Natural killer cell (primary cell): Measurements from ENCODE around the gene DCDC2C. TPM values are rescaled to one million over a fixed set of nuclear protein-coding genes. Genes with fewer than 3 reads are reported as not detected.
A peak's percentile ranks its signal among the peaks of the same experiment; 100 is the strongest.

Source experiments
- ATAC-seq, 3 donors: fragments of 150-1000 bp in 2 of 3; fragments of 200-7000 bp in 1 of 3; cut with Tn5 transposase; 1 replicate in 1 of 3; 2 replicates in 2 of 3; pipeline ENCODE4 v1.10.0; 2021; ENCODE audit warnings: mild to moderate bottlenecking in 2 of 3, moderate library complexity in 2 of 3
- DNase-seq, 2 donors: peaks; one replicate each; pipeline versions ENCODE4 v3.0.0 to v3.0.0-alpha.2; 2013 to 2021; ENCODE audit warnings: mixed read lengths in 1 of 2
- H3K27ac ChIP-seq: one replicate; pipeline ENCODE4 v1.5.1; 2013; ENCODE audit warnings: mild to moderate bottlenecking, low read length
- H3K27me3 ChIP-seq: one replicate; pipeline ENCODE4 v1.6.1; 2013; ENCODE audit warnings: low read length; ENCODE audit not compliant: control insufficient read depth, insufficient read depth
- H3K36me3 ChIP-seq: one replicate; pipeline ENCODE4 v1.6.1; 2013; ENCODE audit warnings: low read length; ENCODE audit not compliant: control insufficient read depth, insufficient read depth
- H3K4me1 ChIP-seq: one replicate; pipeline ENCODE4 v1.6.1; 2013; ENCODE audit warnings: low read length; ENCODE audit not compliant: control insufficient read depth, insufficient read depth
- H3K4me3 ChIP-seq: one replicate; pipeline ENCODE4 v1.5.1; 2013; ENCODE audit warnings: low read length
- H3K9me3 ChIP-seq: one replicate; pipeline ENCODE4 v1.6.1; 2013; ENCODE audit warnings: low read length; ENCODE audit not compliant: control insufficient read depth, insufficient read depth
- H3K27ac Mint-ChIP-seq, 2 donors: one replicate each; pipeline ENCODE4 v1.8.0; 2022; ENCODE audit warnings: mild to moderate bottlenecking in 2 of 2, mixed read lengths in 2 of 2, moderate library complexity in 1 of 2
- H3K27me3 Mint-ChIP-seq, 2 donors: one replicate each; pipeline ENCODE4 v1.8.0; 2022; ENCODE audit warnings: low read depth in 2 of 2, mixed read lengths in 2 of 2
- H3K36me3 Mint-ChIP-seq: one replicate; pipeline ENCODE4 v1.8.0; 2022; ENCODE audit warnings: mixed read lengths
- H3K4me1 Mint-ChIP-seq, 2 donors: one replicate each; pipeline ENCODE4 v1.8.0; 2022; ENCODE audit warnings: mixed read lengths in 2 of 2
- H3K4me3 Mint-ChIP-seq: one replicate; pipeline ENCODE4 v1.8.0; 2022; ENCODE audit warnings: mild to moderate bottlenecking, moderate library complexity, mixed read lengths
- H3K9me3 Mint-ChIP-seq, 2 donors: one replicate each; pipeline ENCODE4 v1.8.0; 2022; ENCODE audit warnings: mixed read lengths in 2 of 2
- CTCF ChIP-seq: fragments of 200-600 bp; IDR thresholded peaks from one replicate; pipeline ENCODE4 v1.8.0; 2022; ENCODE audit warnings: antibody characterized with exemption
- WGBS: methylation state at CpG from one replicate; pipeline ENCODE4 v1.1.7; 2013; ENCODE audit warnings: missing lambda C conversion rate; ENCODE audit not compliant: insufficient coverage; 5-methylcytosine and 5-hydroxymethylcytosine counted together
- intact Hi-C: fragments of 100-400 bp; cut with micrococcal nuclease; formaldehyde crosslinking; loops from one replicate; pipeline ENCODE4 v1.14.2; 2022
- total RNA-seq, 4 donors: library from RNA; stranded (reverse); fragments of 120-200 nt in 1 of 4; gene quantifications; one replicate each; pipeline versions ENCODE4 v1.2.3 to v1.2.4, GENCODE V29; 2013 to 2022

DCDC2C gene
- total RNA-seq, 3 donors from 2014 or later (not counting 1 experiment from before 2014, with no cell fraction given): not detected

DNA sequence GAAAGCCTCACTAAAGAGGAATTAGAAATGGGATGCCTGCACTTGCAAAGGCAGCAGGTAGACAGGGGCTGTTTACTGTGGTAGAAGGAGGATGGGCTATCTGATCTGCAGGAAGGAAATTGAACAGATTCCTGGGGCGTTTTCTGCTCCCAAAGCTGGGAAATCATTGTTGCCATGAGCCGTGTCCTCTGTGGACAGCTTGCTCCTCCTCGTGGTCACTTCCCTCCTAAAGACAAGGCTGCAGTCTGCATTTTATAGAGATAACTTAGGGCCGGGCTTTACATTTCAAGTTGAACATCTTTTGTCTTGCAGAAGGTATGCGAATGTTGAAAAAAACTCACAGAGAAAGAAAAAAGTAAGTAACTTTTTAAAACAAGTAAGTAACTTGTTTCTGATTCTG, 50.9 kb downstream of the DCDC2C start:
- Histone ChIP-seq H3K4me1 (no peaks in the 10 kb centered on the region), H3K27ac (no peak overlapping the region), H3K36me3 (no peaks in the 10 kb centered on the region), H3K4me3 (no peak overlapping the region), H3K27me3 (no peaks in the 10 kb centered on the region), H3K9me3 (no peaks in the 10 kb centered on the region)
- DNase-seq (no peak), ATAC-seq (no peak)
- Mint-ChIP-seq H3K27me3 (peaks cover 8 to 13% of the 10 kb centered on the region in 2 donors), H3K4me1 (no peaks in the 10 kb centered on the region), H3K36me3 (no peaks in the 10 kb centered on the region), H3K27ac (no peak overlapping the region), H3K4me3 (no peak overlapping the region), H3K9me3 (peaks cover 0 to 3% of the 10 kb centered on the region in 2 donors)
- no peak for TF ChIP-seq CTCF
- 77% methylated on average over 5 of the region's 5 CpGs for WGBS
- intact Hi-C loops: no loop called here

- intact Hi-C loops: no loop called here
- 92% methylated on average over 3 of the region's 3 CpGs for WGBS
- Mint-ChIP-seq H3K36me3 (no peaks in the 10 kb centered on the region), H3K4me1 (no peaks in the 10 kb centered on the region), H3K27ac (no peak overlapping the region), H3K4me3 (no peak overlapping the region), H3K9me3 (peaks cover 0 to 3% of the 10 kb centered on the region in 2 donors), H3K27me3 (peaks cover 8 to 14% of the 10 kb centered on the region in 2 donors)
- Histone ChIP-seq H3K9me3 (no peaks in the 10 kb centered on the region), H3K4me1 (no peaks in the 10 kb centered on the region), H3K27me3 (no peaks in the 10 kb centered on the region), H3K27ac (no peak overlapping the region), H3K36me3 (no peaks in the 10 kb centered on the region), H3K4me3 (no peak overlapping the region)
- TF ChIP-seq CTCF: no peak
- ATAC-seq (no peak), DNase-seq (no peak)
Observed at GRCh38 chr2:3754795-3755194, 51.4 kb downstream of the DCDC2C start.

GRCh38 chr2:3755277-3755676, 51.9 kb downstream of the DCDC2C start:
- WGBS: 92% methylated on average over 3 of the region's 3 CpGs
- Mint-ChIP-seq H3K4me1 (no peaks in the 10 kb centered on the region), H3K36me3 (no peaks in the 10 kb centered on the region)

More at GRCh38 chr2:3755277-3755676, 51.9 kb downstream of the DCDC2C start:
- no peaks in the 10 kb centered on the region for H3K4me1 ChIP-seq
- ATAC-seq (peak in 1 of 3 donors; percentile 19), DNase-seq (no peak)
- no peak for TF ChIP-seq CTCF
- H3K9me3 ChIP-seq: no peaks in the 10 kb centered on the region
- no peak overlapping the region for H3K27ac ChIP-seq
- no peak overlapping the region for H3K27ac Mint-ChIP-seq
- H3K36me3 ChIP-seq: no peaks in the 10 kb centered on the region
- peaks cover 0 to 3% of the 10 kb centered on the region in 2 donors for H3K9me3 Mint-ChIP-seq
- intact Hi-C loops: no loop called here
- H3K4me3 Mint-ChIP-seq: no peak overlapping the region
- H3K4me3 ChIP-seq: no peak overlapping the region
- H3K27me3 ChIP-seq: no peaks in the 10 kb centered on the region
- H3K27me3 Mint-ChIP-seq: peaks cover 8 to 14% of the 10 kb centered on the region in 2 donors
